Measurements from ENCODE around the gene HSPA12A. TPM values are rescaled to one million over a fixed set of nuclear protein-coding genes. Genes with fewer than 3 reads are reported as not detected.
A peak's percentile ranks its signal among the peaks of the same experiment; 100 is the strongest.

The HSPA12A gene
- total and polyA plus RNA-seq, 2 of the 13 experiments (the other 11 are each of a cell fraction or from before 2014, with no cell fraction given) = 6.4 to 13.6 TPM

DNA sequence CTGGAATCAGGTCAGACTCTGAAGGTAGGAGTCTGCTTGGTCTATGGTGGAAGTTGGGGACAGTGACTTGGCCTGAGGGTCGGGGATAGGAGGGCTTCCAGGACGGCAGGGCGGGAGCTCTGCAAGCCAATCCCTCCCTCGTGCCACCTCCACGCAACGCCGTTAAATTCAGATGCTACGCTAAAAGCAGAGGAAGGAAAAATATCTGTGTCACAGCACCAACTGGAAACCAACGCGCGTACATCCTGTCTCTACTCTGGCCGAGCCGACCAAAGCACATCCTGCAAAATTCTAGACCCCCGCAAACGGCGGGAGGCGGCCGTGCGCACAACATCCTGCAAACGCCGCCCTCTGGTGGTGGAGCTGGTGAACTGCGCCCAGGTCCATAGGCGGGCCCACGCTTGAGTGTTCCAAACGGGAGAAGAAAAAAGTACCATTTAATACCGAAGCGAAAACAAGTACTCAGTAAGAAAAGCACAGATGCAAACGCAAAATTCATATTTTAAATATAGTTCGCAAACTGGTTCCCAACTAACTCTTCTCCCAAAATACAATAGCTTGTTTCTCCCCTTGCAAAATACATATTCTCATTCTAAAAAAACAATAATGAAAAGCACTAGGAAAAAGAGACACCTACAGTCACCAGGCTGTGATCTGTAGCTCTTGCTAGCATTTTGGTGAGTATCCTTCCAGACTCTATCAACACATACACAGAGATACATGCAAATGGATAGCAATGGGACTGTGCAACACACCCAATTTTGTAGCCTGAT is 45.7 kb upstream of the HSPA12A start (continued):
- TF ChIP-seq, protein P1, sequence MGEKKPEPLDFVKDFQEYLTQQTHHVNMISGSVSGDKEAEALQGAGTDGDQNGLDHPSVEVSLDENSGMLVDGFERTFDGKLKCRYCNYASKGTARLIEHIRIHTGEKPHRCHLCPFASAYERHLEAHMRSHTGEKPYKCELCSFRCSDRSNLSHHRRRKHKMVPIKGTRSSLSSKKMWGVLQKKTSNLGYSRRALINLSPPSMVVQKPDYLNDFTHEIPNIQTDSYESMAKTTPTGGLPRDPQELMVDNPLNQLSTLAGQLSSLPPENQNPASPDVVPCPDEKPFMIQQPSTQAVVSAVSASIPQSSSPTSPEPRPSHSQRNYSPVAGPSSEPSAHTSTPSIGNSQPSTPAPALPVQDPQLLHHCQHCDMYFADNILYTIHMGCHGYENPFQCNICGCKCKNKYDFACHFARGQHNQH (CRISPR knock-in tag; IDR thresholded peaks at IDR 0.05) = no peak
- TF ChIP-seq ZNF343 (CRISPR knock-in tag; IDR thresholded peaks at IDR 0.05) (no peak), SMAD3 (CRISPR knock-in tag; IDR thresholded peaks at IDR 0.05) (no peak), KDM5B (CRISPR knock-in tag; IDR thresholded peaks at IDR 0.05; ENCODE audit: borderline replicate concordance) (0 out of 2 replicates have a peak, but pooled peaks have one; percentile 21), HIC2 (CRISPR knock-in tag; IDR thresholded peaks at IDR 0.05; ENCODE audit: low read depth) (no peak), ZBTB3 (CRISPR knock-in tag; IDR thresholded peaks at IDR 0.05; ENCODE audit: borderline replicate concordance, low read depth) (no peak), ZNF12 (CRISPR knock-in tag; IDR thresholded peaks at IDR 0.05) (no peak), FOXC1 (CRISPR knock-in tag; IDR thresholded peaks at IDR 0.05; ENCODE audit: borderline replicate concordance) (no peak), HCFC1 (IDR thresholded peaks at IDR 0.05; ENCODE audit: low read depth, low read length) (no peak), STAG1 (CRISPR knock-in tag; IDR thresholded peaks at IDR 0.05) (peak; percentile 92), ZMYM3 (CRISPR knock-in tag; IDR thresholded peaks at IDR 0.05) (no peak), ZBTB26 (CRISPR knock-in tag; IDR thresholded peaks at IDR 0.05; ENCODE audit: borderline replicate concordance) (no peak; the same call in 1 of the 2 replicates), ZNF672 (CRISPR knock-in tag; IDR thresholded peaks at IDR 0.05) (no peak), RAD21 (CRISPR knock-in tag; IDR thresholded peaks at IDR 0.05) (peak; percentile 86)
- TF ChIP-seq, protein P2, sequence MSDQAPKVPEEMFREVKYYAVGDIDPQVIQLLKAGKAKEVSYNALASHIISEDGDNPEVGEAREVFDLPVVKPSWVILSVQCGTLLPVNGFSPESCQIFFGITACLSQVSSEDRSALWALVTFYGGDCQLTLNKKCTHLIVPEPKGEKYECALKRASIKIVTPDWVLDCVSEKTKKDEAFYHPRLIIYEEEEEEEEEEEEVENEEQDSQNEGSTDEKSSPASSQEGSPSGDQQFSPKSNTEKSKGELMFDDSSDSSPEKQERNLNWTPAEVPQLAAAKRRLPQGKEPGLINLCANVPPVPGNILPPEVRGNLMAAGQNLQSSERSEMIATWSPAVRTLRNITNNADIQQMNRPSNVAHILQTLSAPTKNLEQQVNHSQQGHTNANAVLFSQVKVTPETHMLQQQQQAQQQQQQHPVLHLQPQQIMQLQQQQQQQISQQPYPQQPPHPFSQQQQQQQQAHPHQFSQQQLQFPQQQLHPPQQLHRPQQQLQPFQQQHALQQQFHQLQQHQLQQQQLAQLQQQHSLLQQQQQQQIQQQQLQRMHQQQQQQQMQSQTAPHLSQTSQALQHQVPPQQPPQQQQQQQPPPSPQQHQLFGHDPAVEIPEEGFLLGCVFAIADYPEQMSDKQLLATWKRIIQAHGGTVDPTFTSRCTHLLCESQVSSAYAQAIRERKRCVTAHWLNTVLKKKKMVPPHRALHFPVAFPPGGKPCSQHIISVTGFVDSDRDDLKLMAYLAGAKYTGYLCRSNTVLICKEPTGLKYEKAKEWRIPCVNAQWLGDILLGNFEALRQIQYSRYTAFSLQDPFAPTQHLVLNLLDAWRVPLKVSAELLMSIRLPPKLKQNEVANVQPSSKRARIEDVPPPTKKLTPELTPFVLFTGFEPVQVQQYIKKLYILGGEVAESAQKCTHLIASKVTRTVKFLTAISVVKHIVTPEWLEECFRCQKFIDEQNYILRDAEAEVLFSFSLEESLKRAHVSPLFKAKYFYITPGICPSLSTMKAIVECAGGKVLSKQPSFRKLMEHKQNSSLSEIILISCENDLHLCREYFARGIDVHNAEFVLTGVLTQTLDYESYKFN (CRISPR knock-in tag; conservative IDR thresholded peaks at IDR 0.05) = no peak
- TF ChIP-seq, protein P3, sequence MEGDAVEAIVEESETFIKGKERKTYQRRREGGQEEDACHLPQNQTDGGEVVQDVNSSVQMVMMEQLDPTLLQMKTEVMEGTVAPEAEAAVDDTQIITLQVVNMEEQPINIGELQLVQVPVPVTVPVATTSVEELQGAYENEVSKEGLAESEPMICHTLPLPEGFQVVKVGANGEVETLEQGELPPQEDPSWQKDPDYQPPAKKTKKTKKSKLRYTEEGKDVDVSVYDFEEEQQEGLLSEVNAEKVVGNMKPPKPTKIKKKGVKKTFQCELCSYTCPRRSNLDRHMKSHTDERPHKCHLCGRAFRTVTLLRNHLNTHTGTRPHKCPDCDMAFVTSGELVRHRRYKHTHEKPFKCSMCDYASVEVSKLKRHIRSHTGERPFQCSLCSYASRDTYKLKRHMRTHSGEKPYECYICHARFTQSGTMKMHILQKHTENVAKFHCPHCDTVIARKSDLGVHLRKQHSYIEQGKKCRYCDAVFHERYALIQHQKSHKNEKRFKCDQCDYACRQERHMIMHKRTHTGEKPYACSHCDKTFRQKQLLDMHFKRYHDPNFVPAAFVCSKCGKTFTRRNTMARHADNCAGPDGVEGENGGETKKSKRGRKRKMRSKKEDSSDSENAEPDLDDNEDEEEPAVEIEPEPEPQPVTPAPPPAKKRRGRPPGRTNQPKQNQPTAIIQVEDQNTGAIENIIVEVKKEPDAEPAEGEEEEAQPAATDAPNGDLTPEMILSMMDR (CRISPR knock-in tag; IDR thresholded peaks at IDR 0.05) = peak; percentile 92
- TF ChIP-seq, protein P4, sequence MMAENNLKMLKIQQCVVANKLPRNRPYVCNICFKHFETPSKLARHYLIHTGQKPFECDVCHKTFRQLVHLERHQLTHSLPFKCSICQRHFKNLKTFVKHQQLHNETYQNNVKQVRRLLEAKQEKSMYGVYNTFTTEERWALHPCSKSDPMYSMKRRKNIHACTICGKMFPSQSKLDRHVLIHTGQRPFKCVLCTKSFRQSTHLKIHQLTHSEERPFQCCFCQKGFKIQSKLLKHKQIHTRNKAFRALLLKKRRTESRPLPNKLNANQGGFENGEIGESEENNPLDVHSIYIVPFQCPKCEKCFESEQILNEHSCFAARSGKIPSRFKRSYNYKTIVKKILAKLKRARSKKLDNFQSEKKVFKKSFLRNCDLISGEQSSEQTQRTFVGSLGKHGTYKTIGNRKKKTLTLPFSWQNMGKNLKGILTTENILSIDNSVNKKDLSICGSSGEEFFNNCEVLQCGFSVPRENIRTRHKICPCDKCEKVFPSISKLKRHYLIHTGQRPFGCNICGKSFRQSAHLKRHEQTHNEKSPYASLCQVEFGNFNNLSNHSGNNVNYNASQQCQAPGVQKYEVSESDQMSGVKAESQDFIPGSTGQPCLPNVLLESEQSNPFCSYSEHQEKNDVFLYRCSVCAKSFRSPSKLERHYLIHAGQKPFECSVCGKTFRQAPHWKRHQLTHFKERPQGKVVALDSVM (CRISPR knock-in tag; IDR thresholded peaks at IDR 0.05) = no peak
